SK-N-SH (cell line): ENCODE data around the gene ARL6IP4. TPM values are rescaled to one million over a fixed set of nuclear protein-coding genes. Genes with fewer than 3 reads are reported as not detected.

Experiments used
- CTCF ChIA-PET: fragments of 300-600, 350-600 bp; formaldehyde crosslinking; extraction: SDS; loops from one replicate; lab custom pipeline; 2021; lab: Yijun Ruan, JAX
- POLR2A ChIA-PET: fragments of 350-600 bp; sonication (Branson Sonifier 250); formaldehyde crosslinking; extraction: SDS; loops from one replicate; lab custom pipeline; 2020; ENCODE audit warnings: antibody characterized with exemption, inconsistent platforms; lab: Yijun Ruan, JAX
- DNase-seq: peaks from one replicate; pipeline ENCODE4 v3.0.0; 2012
- H2AFZ ChIP-seq: fragments of 200-600 bp; sonication (generic); 2 replicates; pipeline ENCODE4 v1.8.1; 2016; ENCODE audit warnings: antibody characterized with exemption, mild to moderate bottlenecking, low read depth
- H3F3A ChIP-seq: fragments of 200-600 bp; sonication (generic); replicated peaks from 2 replicates; pipeline ENCODE3; 2016; ENCODE audit warnings: antibody characterized with exemption, mild to moderate bottlenecking; ENCODE audit not compliant: insufficient read depth
- H3K27ac ChIP-seq, 2 experiments: fragments of 200-500 bp in 1 of 2; fragments of 200-600 bp in 1 of 2; sonication (Bioruptor generic) in 1 of 2; sonication (generic), shearing (Covaris generic) in 1 of 2; 2 replicates each; pipeline versions ENCODE4 v1.5.1 to v1.6.1; 2014 to 2016; ENCODE audit warnings: low read depth in 2 of 2, inconsistent platforms in 1 of 2, low read length in 1 of 2, mild to moderate bottlenecking in 1 of 2, mixed read lengths in 1 of 2
- H3K27me3 ChIP-seq: fragments of 200-600 bp; sonication (generic), shearing (Covaris generic); 2 replicates; pipeline ENCODE4 v1.6.1; 2016; ENCODE audit warnings: mixed run types; ENCODE audit not compliant: insufficient read depth
- H3K36me3 ChIP-seq, 2 experiments: fragments of 200-500 bp in 1 of 2; fragments of 200-600 bp in 1 of 2; sonication (Bioruptor generic) in 1 of 2; sonication (generic) in 1 of 2; replicated peaks in 1 of 2; 2 replicates each; pipeline versions ENCODE3 to v1.5.1; 2014 to 2016; ENCODE audit warnings: low read length in 1 of 2, mild to moderate bottlenecking in 1 of 2; ENCODE audit not compliant: insufficient read depth in 2 of 2, control insufficient read depth in 1 of 2
- H3K4me1 ChIP-seq, 2 experiments: fragments of 200-500 bp in 1 of 2; fragments of 200-600 bp in 1 of 2; sonication (Bioruptor generic) in 1 of 2; sonication (generic), shearing (Covaris generic) in 1 of 2; 2 replicates each; pipeline versions ENCODE4 v1.5.1 to v1.6.1; 2014 to 2016; ENCODE audit warnings: low read depth in 1 of 2, low read length in 1 of 2, mixed run types in 1 of 2; ENCODE audit not compliant: insufficient read depth in 2 of 2, control insufficient read depth in 1 of 2
- H3K4me2 ChIP-seq: fragments of 200-600 bp; sonication (generic), shearing (Covaris generic); 2 replicates; pipeline ENCODE4 v1.6.1; 2017; ENCODE audit warnings: mixed run types
- H3K4me3 ChIP-seq, 2 experiments: fragments of 200-500 bp in 1 of 2; fragments of 200-600 bp in 1 of 2; sonication (Bioruptor generic) in 1 of 2; sonication (generic), shearing (Covaris generic) in 1 of 2; 2 replicates each; pipeline versions ENCODE4 v1.5.1 to v1.8.1; 2014 to 2016; ENCODE audit warnings: low read depth in 2 of 2, inconsistent platforms in 1 of 2, low read length in 1 of 2, mild to moderate bottlenecking in 1 of 2, mixed read lengths in 1 of 2, moderate library complexity in 1 of 2
- H3K79me2 ChIP-seq: fragments of 200-600 bp; sonication (generic); 2 replicates; pipeline ENCODE4 v1.8.1; 2017; ENCODE audit warnings: mild to moderate bottlenecking; ENCODE audit not compliant: insufficient read depth
- H3K9ac ChIP-seq: fragments of 200-600 bp; sonication (generic); 2 replicates; pipeline ENCODE4 v1.6.1; 2017; ENCODE audit warnings: mixed run types
- H3K9me2 ChIP-seq: fragments of 200-600 bp; sonication (generic); 2 replicates; pipeline ENCODE4 v1.6.1; 2017; ENCODE audit warnings: mixed run types
- H3K9me3 ChIP-seq: fragments of 200-600 bp; sonication (generic); 2 replicates; pipeline ENCODE4 v1.6.1; 2017; ENCODE audit warnings: mixed run types, mild to moderate bottlenecking, moderate library complexity
- H4K20me1 ChIP-seq: fragments of 200-600 bp; sonication (generic); 2 replicates; pipeline ENCODE4 v1.6.1; 2017; ENCODE audit warnings: mild to moderate bottlenecking, mixed run types; ENCODE audit not compliant: insufficient read depth
- CHD2 ChIP-seq: fragments of 150-350 bp; IDR thresholded peaks from 2 replicates; pipeline ENCODE4 v1.6.1; 2018; ENCODE audit warnings: low read length; ENCODE audit not compliant: partially characterized antibody
- EZH2phosphoT487 ChIP-seq: fragments of 200-600 bp; sonication (generic); IDR thresholded peaks from 2 replicates; pipeline ENCODE4 v1.6.1; 2017; ENCODE audit warnings: low read depth, mixed run types, mild to moderate bottlenecking, antibody characterized with exemption, moderate library complexity, borderline replicate concordance
- FOXJ3 ChIP-seq: sonication (generic); formaldehyde crosslinking; IDR thresholded peaks from 2 replicates; pipeline ENCODE4 v1.5.1; 2020; ENCODE audit warnings: mild to moderate bottlenecking, missing genetic modification reagents
- FOXM1 ChIP-seq: IDR thresholded peaks from 2 replicates; pipeline ENCODE4 v1.4.0; 2012; ENCODE audit warnings: low read depth, mild to moderate bottlenecking
- JUND ChIP-seq: IDR thresholded peaks from 2 replicates; pipeline ENCODE4 v1.4.0; 2012
- MXI1 ChIP-seq: IDR thresholded peaks from 2 replicates; pipeline ENCODE4 v1.6.1; 2012; ENCODE audit warnings: mild to moderate bottlenecking, low read depth, low read length, improper control_type of control experiment
- NFIC ChIP-seq: IDR thresholded peaks from 2 replicates; pipeline ENCODE4 v1.4.0; 2012; ENCODE audit warnings: borderline replicate concordance
- NRF1 ChIP-seq: IDR thresholded peaks from 2 replicates; pipeline ENCODE4 v1.6.1; 2012; ENCODE audit warnings: low read depth, mild to moderate bottlenecking, low read length
- POLR2AphosphoS5 ChIP-seq: IDR thresholded peaks from 2 replicates; pipeline ENCODE4 v1.6.1; 2012; ENCODE audit warnings: low read depth, low read length
- SIN3A ChIP-seq: IDR thresholded peaks from 2 replicates; pipeline ENCODE4 v1.6.1; 2012; ENCODE audit warnings: low read depth, mild to moderate bottlenecking, low read length, moderate library complexity, borderline replicate concordance
- TAF1 ChIP-seq: IDR thresholded peaks from 2 replicates; pipeline ENCODE4 v1.6.1; 2012; ENCODE audit warnings: low read depth, mild to moderate bottlenecking, low read length, moderate library complexity, borderline replicate concordance
- TEAD4 ChIP-seq: IDR thresholded peaks from 2 replicates; pipeline ENCODE4 v1.4.0; 2012; ENCODE audit warnings: mild to moderate bottlenecking, borderline replicate concordance; ENCODE audit not compliant: insufficient read depth
- WGBS: methylation state at CpG from one replicate; pipeline ENCODE4 v1.1.6; 2017; ENCODE audit warnings: low lambda C conversion rate; 5-methylcytosine and 5-hydroxymethylcytosine counted together
- polyA plus RNA-seq, 3 experiments: library from polyadenylated mRNA; depleted of rRNA; stranded (reverse); fragments of >200 nt; gene quantifications; 2 replicates each; pipeline ENCODE4 v1.2.3, GENCODE V29; 2012
- TF ChIP-seq, protein P1 (sequence below): IDR thresholded peaks from 2 replicates; pipeline ENCODE4; 2012
- TF ChIP-seq, protein P2 (sequence below): fragments of 150-350 bp; IDR thresholded peaks from 2 replicates; pipeline ENCODE4 v1.6.1; 2017; ENCODE audit warnings: antibody characterized with exemption, low read length, low read depth, borderline replicate concordance
- TF ChIP-seq, protein P3 (sequence below): IDR thresholded peaks from 2 replicates; pipeline ENCODE4 v1.4.0; 2012; ENCODE audit warnings: low read depth, borderline replicate concordance
- TF ChIP-seq, protein P4 (sequence below): IDR thresholded peaks from 2 replicates; pipeline ENCODE4 v1.4.0; 2012; ENCODE audit warnings: low read depth, borderline replicate concordance
- TF ChIP-seq, protein P5 (sequence below): fragments of 200-600 bp; sonication (generic); IDR thresholded peaks from 2 replicates; pipeline ENCODE4 v1.6.1; 2017; ENCODE audit warnings: antibody characterized with exemption, mild to moderate bottlenecking, moderate library complexity
- TF ChIP-seq, protein P6 (sequence below): fragments of 150-350 bp; IDR thresholded peaks from 2 replicates; pipeline ENCODE4 v1.6.1; 2016; ENCODE audit warnings: mild to moderate bottlenecking, low read depth, low read length

ARL6IP4 gene
- polyA plus RNA-seq, 1 of the 3 experiments (the other 2 are of a cell fraction): 370 TPM

DNA sequence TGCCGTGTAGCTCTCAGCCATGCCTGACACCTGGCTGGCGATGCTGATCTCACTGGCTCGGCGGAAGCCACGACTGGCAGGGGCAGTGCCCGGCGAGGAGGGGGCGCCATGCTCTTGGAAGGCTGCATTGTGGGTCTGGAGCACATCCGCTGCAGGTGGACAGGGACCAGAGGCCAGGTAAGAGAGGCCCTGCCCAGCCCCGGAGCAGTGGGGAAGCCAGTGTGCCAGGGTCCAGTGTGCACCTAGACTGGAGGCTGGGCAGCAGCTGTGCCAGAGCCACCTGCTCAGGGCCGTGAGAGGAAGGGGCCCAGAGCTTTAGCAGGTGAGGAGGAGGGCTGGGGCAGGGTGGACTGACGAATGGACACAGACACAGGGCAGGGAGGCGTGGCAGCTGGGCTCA, 10.1 kb downstream of the ARL6IP4 start:
- Histone ChIP-seq H3K4me2 (no peak overlapping the region), H2AFZ (no peak overlapping the region), H3F3A (no peaks in the 10 kb centered on the region), H3K9me2 (no peaks in the 10 kb centered on the region), H3K36me3 (no peaks in the 10 kb centered on the region), H3K27ac (no peak overlapping the region), H3K9ac (no peak overlapping the region), H3K27me3 (no peaks in the 10 kb centered on the region), H3K9me3 (no peaks in the 10 kb centered on the region), H3K79me2 (no peaks in the 10 kb centered on the region), H4K20me1 (no peaks in the 10 kb centered on the region), H3K4me1 (peaks cover 0 to 1% of the 10 kb centered on the region in 2 experiments; a peak in 1 of 4 replicates), H3K4me3 (no peak overlapping the region)
- DNase-seq: no peak
- no peak for TF ChIP-seq FOXM1
- TF ChIP-seq CHD2: no peak
- TF ChIP-seq FOXJ3 (CRISPR knock-in tag): no peak
- TF ChIP-seq EZH2phosphoT487: no peak
- no peak for TF ChIP-seq TEAD4
- ChIA-PET CTCF (interaction anchor here (1.4 kb wide), 1 partner anchor 54 kb away, joined by 3 read pairs; no protein-coding TSS in a partner anchor), POLR2A (no interaction called here)
- 90% methylated on average over 4 of the region's 13 CpGs for WGBS

DNA sequence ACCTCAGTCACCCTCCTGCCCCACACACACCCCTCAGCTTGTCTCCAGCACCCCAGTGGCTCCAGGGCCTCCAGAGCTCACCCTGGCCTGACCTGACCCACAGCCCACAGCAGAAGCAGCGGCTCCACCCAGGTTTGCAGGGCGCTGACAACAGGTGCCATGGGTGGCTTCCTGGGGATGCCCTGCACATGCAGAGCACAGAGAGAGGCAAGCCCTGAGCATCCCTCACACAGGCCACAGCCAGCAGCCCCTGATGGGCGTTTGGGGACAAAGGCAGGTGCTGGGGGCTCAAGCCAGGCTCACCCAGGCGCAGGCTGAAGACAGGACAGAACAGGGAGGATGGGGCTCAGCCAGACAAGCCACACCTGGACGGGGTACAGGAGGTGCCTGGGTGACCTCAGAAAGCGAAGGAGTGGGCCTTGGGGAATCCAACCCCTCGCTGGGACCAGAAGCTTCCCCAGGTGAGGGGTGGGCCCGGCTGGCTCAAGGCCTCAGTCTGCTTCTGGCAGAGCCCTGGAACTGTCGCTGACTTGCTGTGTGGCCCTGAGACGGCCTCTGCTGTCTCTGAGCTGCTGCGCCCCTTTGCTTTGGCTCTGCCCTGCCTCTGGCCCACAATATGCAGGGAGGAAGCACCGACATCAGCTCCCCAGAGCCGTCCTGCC, 10.6 kb downstream of the ARL6IP4 start:
- CTCF ChIA-PET: interaction anchor here (1.4 kb wide), 1 partner anchor 54 kb away, joined by 3 read pairs; no protein-coding TSS in a partner anchor
- no peaks in the 10 kb centered on the region for H3F3A ChIP-seq
- no peak overlapping the region for H3K9ac ChIP-seq
- no peaks in the 10 kb centered on the region for H3K9me2 ChIP-seq
- no peaks in the 10 kb centered on the region for H4K20me1 ChIP-seq
- POLR2A ChIA-PET: no interaction called here
- H3K4me3 ChIP-seq: no peak overlapping the region
- H3K79me2 ChIP-seq: no peaks in the 10 kb centered on the region
- no peak for DNase-seq
- H3K27me3 ChIP-seq: no peaks in the 10 kb centered on the region
- H3K36me3 ChIP-seq: no peaks in the 10 kb centered on the region
- H3K4me1 ChIP-seq: peaks cover 0 to 4% of the 10 kb centered on the region in 2 experiments; a peak in 1 of 4 replicates
- no peak overlapping the region for H3K27ac ChIP-seq
- no peaks in the 10 kb centered on the region for H3K9me3 ChIP-seq
- no peak overlapping the region for H2AFZ ChIP-seq
- 92% methylated on average over 7 of the region's 13 CpGs for WGBS
- no peak overlapping the region for H3K4me2 ChIP-seq
- TF ChIP-seq, protein P1, sequence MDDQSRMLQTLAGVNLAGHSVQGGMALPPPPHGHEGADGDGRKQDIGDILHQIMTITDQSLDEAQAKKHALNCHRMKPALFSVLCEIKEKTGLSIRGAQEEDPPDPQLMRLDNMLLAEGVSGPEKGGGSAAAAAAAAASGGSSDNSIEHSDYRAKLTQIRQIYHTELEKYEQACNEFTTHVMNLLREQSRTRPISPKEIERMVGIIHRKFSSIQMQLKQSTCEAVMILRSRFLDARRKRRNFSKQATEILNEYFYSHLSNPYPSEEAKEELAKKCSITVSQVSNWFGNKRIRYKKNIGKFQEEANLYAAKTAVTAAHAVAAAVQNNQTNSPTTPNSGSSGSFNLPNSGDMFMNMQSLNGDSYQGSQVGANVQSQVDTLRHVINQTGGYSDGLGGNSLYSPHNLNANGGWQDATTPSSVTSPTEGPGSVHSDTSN: no peak
- TF ChIP-seq EZH2phosphoT487 (no peak), TAF1 (no peak), NRF1 (no peak), MXI1 (no peak), NFIC (no peak), SIN3A (no peak), CHD2 (no peak), JUND (no peak), POLR2AphosphoS5 (no peak)
- TF ChIP-seq, protein P2, sequence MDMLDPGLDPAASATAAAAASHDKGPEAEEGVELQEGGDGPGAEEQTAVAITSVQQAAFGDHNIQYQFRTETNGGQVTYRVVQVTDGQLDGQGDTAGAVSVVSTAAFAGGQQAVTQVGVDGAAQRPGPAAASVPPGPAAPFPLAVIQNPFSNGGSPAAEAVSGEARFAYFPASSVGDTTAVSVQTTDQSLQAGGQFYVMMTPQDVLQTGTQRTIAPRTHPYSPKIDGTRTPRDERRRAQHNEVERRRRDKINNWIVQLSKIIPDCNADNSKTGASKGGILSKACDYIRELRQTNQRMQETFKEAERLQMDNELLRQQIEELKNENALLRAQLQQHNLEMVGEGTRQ: no peak
- TF ChIP-seq, protein P3, sequence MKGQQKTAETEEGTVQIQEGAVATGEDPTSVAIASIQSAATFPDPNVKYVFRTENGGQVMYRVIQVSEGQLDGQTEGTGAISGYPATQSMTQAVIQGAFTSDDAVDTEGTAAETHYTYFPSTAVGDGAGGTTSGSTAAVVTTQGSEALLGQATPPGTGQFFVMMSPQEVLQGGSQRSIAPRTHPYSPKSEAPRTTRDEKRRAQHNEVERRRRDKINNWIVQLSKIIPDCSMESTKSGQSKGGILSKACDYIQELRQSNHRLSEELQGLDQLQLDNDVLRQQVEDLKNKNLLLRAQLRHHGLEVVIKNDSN: no peak
- TF ChIP-seq, protein P4, sequence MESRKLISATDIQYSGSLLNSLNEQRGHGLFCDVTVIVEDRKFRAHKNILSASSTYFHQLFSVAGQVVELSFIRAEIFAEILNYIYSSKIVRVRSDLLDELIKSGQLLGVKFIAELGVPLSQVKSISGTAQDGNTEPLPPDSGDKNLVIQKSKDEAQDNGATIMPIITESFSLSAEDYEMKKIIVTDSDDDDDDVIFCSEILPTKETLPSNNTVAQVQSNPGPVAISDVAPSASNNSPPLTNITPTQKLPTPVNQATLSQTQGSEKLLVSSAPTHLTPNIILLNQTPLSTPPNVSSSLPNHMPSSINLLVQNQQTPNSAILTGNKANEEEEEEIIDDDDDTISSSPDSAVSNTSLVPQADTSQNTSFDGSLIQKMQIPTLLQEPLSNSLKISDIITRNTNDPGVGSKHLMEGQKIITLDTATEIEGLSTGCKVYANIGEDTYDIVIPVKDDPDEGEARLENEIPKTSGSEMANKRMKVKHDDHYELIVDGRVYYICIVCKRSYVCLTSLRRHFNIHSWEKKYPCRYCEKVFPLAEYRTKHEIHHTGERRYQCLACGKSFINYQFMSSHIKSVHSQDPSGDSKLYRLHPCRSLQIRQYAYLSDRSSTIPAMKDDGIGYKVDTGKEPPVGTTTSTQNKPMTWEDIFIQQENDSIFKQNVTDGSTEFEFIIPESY: no peak
- TF ChIP-seq, protein P5, sequence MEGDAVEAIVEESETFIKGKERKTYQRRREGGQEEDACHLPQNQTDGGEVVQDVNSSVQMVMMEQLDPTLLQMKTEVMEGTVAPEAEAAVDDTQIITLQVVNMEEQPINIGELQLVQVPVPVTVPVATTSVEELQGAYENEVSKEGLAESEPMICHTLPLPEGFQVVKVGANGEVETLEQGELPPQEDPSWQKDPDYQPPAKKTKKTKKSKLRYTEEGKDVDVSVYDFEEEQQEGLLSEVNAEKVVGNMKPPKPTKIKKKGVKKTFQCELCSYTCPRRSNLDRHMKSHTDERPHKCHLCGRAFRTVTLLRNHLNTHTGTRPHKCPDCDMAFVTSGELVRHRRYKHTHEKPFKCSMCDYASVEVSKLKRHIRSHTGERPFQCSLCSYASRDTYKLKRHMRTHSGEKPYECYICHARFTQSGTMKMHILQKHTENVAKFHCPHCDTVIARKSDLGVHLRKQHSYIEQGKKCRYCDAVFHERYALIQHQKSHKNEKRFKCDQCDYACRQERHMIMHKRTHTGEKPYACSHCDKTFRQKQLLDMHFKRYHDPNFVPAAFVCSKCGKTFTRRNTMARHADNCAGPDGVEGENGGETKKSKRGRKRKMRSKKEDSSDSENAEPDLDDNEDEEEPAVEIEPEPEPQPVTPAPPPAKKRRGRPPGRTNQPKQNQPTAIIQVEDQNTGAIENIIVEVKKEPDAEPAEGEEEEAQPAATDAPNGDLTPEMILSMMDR: no peak
- TF ChIP-seq, protein P6, sequence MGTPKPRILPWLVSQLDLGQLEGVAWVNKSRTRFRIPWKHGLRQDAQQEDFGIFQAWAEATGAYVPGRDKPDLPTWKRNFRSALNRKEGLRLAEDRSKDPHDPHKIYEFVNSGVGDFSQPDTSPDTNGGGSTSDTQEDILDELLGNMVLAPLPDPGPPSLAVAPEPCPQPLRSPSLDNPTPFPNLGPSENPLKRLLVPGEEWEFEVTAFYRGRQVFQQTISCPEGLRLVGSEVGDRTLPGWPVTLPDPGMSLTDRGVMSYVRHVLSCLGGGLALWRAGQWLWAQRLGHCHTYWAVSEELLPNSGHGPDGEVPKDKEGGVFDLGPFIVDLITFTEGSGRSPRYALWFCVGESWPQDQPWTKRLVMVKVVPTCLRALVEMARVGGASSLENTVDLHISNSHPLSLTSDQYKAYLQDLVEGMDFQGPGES: no peak
